Transverse colon (tissue), 4 donors: ENCODE results near the gene LRCOL1. TPM values are rescaled to one million over a fixed set of nuclear protein-coding genes. Genes with fewer than 3 reads are reported as not detected.

ENCODE experiments used
- DNase-seq: peaks from one replicate; pipeline ENCODE4 v3.0.0-alpha.2; 2019
- H3K27ac ChIP-seq, 4 donors: fragments of 200-600 bp; sonication (generic); 2 replicates each; pipeline ENCODE4 v1.5.1; 2016 to 2018; ENCODE audit warnings: inconsistent platforms in 4 of 4
- H3K27me3 ChIP-seq: fragments of 200-600 bp; sonication (generic); 2 replicates; pipeline ENCODE4 v1.5.1; 2017; ENCODE audit warnings: inconsistent platforms
- H3K36me3 ChIP-seq, 4 donors: fragments of 200-600 bp; sonication (generic); 2 replicates each; pipeline ENCODE4 v1.5.1; 2017 to 2019; ENCODE audit warnings: inconsistent platforms in 4 of 4
- H3K4me1 ChIP-seq, 4 donors: fragments of 200-600 bp; sonication (generic); 2 replicates each; pipeline ENCODE4 v1.5.1; 2017 to 2020; ENCODE audit warnings: inconsistent platforms in 4 of 4
- H3K4me3 ChIP-seq, 4 donors: fragments of 200-600 bp; sonication (generic); 1 replicate in 1 of 4; 2 replicates in 3 of 4; pipeline versions ENCODE4 v1.5.1 to v1.6.1; 2017 to 2019; ENCODE audit warnings: inconsistent platforms in 4 of 4
- H3K9me3 ChIP-seq, 2 donors: fragments of 200-600 bp; sonication (generic); 2 replicates each; pipeline ENCODE4 v1.5.1; 2017 to 2019; ENCODE audit warnings: inconsistent platforms in 2 of 2
- CTCF ChIP-seq, 5 experiments: fragments of 200-600 bp in 3 of 5; fragments of 450-650 bp in 2 of 5; sonication (generic) in 3 of 5; IDR thresholded peaks; 1 replicate in 2 of 5; 2 replicates in 3 of 5; pipeline ENCODE4 v1.5.1; 2016 to 2017; ENCODE audit warnings: antibody characterized with exemption in 5 of 5, inconsistent platforms in 3 of 5, mild to moderate bottlenecking in 2 of 5, moderate library complexity in 1 of 5
- EP300 ChIP-seq: sonication (generic); formaldehyde crosslinking; IDR thresholded peaks from one replicate; pipeline ENCODE4 v1.6.1; 2017; ENCODE audit warnings: antibody characterized with exemption, low read depth
- POLR2A ChIP-seq: fragments of 450-650 bp; IDR thresholded peaks from one replicate; pipeline ENCODE4 v1.6.1; 2016; ENCODE audit warnings: antibody characterized with exemption, mild to moderate bottlenecking, moderate library complexity
- POLR2AphosphoS5 ChIP-seq, 3 donors: sonication (generic); formaldehyde crosslinking; IDR thresholded peaks; one replicate each; pipeline ENCODE4 v1.6.1; 2016; ENCODE audit warnings: antibody characterized with exemption in 3 of 3
- WGBS, 2 donors: methylation state at CpG; one replicate each; pipeline ENCODE4 v1.1.5; 2018; ENCODE audit warnings: low coverage in 1 of 2; 5-methylcytosine and 5-hydroxymethylcytosine counted together
- in situ Hi-C, 4 donors: fragments of 200-750 bp; cut with MboI; loops; one replicate each; pipeline versions ENCODE4 v1.15.0 to v1.15.1; 2017; ENCODE audit warnings: low sequenced_read_pairs in 3 of 4, low pct_ligation_motif_present in 1 of 4, low pct_unique_long_range_greater_than_20kb in 1 of 4
- intact Hi-C: fragments of 100-400 bp; cut with DNase I; formaldehyde crosslinking; loops from one replicate; pipeline ENCODE4 v1.15.1; 2023; ENCODE audit warnings: low total_unique reads
- total RNA-seq, 4 donors: library from RNA; depleted of rRNA; stranded (reverse); fragments of >200 nt; gene quantifications; one replicate each; pipeline ENCODE4 v1.1.0, GENCODE V29; 2016

The LRCOL1 gene
- total RNA-seq, 4 donors from 2014 or later: not detected

GRCh38 chr12:132581348-132582057, 28.9 kb downstream of the LRCOL1 start:
- Histone ChIP-seq H3K27me3 (no peaks in the 10 kb centered on the region), H3K36me3 (no peaks in the 10 kb centered on the region), H3K4me3 (no peak overlapping the region), H3K27ac (no peak overlapping the region), H3K4me1 (no peaks in the 10 kb centered on the region), H3K9me3 (no peaks in the 10 kb centered on the region)
- DNase-seq: no peak
- in situ Hi-C loops (no loop called here), intact Hi-C loops (no loop called here)
- TF ChIP-seq CTCF (IDR thresholded peaks at IDR 0.05) (no peak), EP300 (no peak), POLR2A (no peak), POLR2AphosphoS5 (IDR thresholded peaks at IDR 0.05) (no peak)
- 60 to 65% methylated on average over 1 to 12 of the region's 17 CpGs for WGBS, 2 donors

GRCh38 chr12:132580701-132581292, 29.6 kb downstream of the LRCOL1 start:
- no peak overlapping the region for H3K27ac ChIP-seq
- no peaks in the 10 kb centered on the region for H3K27me3 ChIP-seq
- H3K4me3 ChIP-seq: no peak overlapping the region
- intact Hi-C loops: no loop called here
- H3K4me1 ChIP-seq: no peaks in the 10 kb centered on the region
- in situ Hi-C loops: no loop called here
- WGBS, 2 donors: 86% methylated on average over 12 of the region's 12 CpGs; no CpG with 5 or more reads in 1 of the 2 donors
- no peaks in the 10 kb centered on the region for H3K9me3 ChIP-seq
- DNase-seq: no peak
- H3K36me3 ChIP-seq: no peaks in the 10 kb centered on the region
- TF ChIP-seq POLR2AphosphoS5 (IDR thresholded peaks at IDR 0.05): no peak
- no peak for TF ChIP-seq POLR2A
- TF ChIP-seq CTCF (IDR thresholded peaks at IDR 0.05): no peak
- no peak for TF ChIP-seq EP300

GRCh38 chr12:132579744-132580143, 30.6 kb downstream of the LRCOL1 start:
- Histone ChIP-seq H3K4me1 (no peaks in the 10 kb centered on the region), H3K27ac (no peak overlapping the region), H3K4me3 (no peak overlapping the region), H3K9me3 (no peaks in the 10 kb centered on the region), H3K27me3 (no peaks in the 10 kb centered on the region), H3K36me3 (no peaks in the 10 kb centered on the region)
- in situ Hi-C loops (no loop called here), intact Hi-C loops (no loop called here)
- 86 to 100% methylated on average over 2 to 12 of the region's 12 CpGs for WGBS, 2 donors
- TF ChIP-seq POLR2A: no peak
- TF ChIP-seq EP300: no peak
- TF ChIP-seq POLR2AphosphoS5 (IDR thresholded peaks at IDR 0.05): no peak
- TF ChIP-seq CTCF (IDR thresholded peaks at IDR 0.05): no peak
- no peak for DNase-seq

GRCh38 chr12:132578826-132579225, 31.6 kb downstream of the LRCOL1 start:
- no peak overlapping the region for H3K4me3 ChIP-seq
- H3K4me1 ChIP-seq: no peaks in the 10 kb centered on the region
- TF ChIP-seq CTCF (IDR thresholded peaks at IDR 0.05): no peak
- intact Hi-C loops (no loop called here), in situ Hi-C loops (no loop called here)
- no peak overlapping the region for H3K27ac ChIP-seq
- WGBS, 2 donors: 84% methylated on average over 11 of the region's 11 CpGs; no CpG with 5 or more reads in 1 of the 2 donors
- no peaks in the 10 kb centered on the region for H3K9me3 ChIP-seq
- no peaks in the 10 kb centered on the region for H3K27me3 ChIP-seq
- H3K36me3 ChIP-seq: no peaks in the 10 kb centered on the region
- DNase-seq: no peak
